Panc1 (cell line): Measurements from ENCODE around the gene SPATA32.

Experiments
- POLR2AphosphoS5 ChIP-seq: IDR thresholded peaks from 2 replicates; pipeline ENCODE4 v1.6.1; 2012; ENCODE audit warnings: mild to moderate bottlenecking, low read depth, low read length, moderate library complexity
- SIN3A ChIP-seq: IDR thresholded peaks from 2 replicates; pipeline ENCODE4 v1.6.1; 2012; ENCODE audit warnings: low read depth, mild to moderate bottlenecking, low read length, moderate library complexity, borderline replicate concordance; ENCODE audit not compliant: insufficient read depth
- TCF7L2 ChIP-seq: IDR thresholded peaks from 2 replicates; pipeline ENCODE4 v1.6.1; 2011; ENCODE audit warnings: mild to moderate bottlenecking, low read depth, low read length, inconsistent platforms
- TF ChIP-seq, protein P1 (sequence below): fragments of 450-650 bp; IDR thresholded peaks from 2 replicates; pipeline ENCODE4 v1.5.1; 2017; ENCODE audit warnings: mild to moderate bottlenecking
- TF ChIP-seq, protein P2 (sequence below), 2 experiments: IDR thresholded peaks; 2 replicates each; pipeline ENCODE4 v1.6.1; 2011 to 2012; ENCODE audit warnings: low read depth in 2 of 2, control low read depth in 1 of 2, low read length in 1 of 2, mild to moderate bottlenecking in 1 of 2, moderate library complexity in 1 of 2; ENCODE audit not compliant: insufficient read depth in 1 of 2

- TF ChIP-seq, protein P1, sequence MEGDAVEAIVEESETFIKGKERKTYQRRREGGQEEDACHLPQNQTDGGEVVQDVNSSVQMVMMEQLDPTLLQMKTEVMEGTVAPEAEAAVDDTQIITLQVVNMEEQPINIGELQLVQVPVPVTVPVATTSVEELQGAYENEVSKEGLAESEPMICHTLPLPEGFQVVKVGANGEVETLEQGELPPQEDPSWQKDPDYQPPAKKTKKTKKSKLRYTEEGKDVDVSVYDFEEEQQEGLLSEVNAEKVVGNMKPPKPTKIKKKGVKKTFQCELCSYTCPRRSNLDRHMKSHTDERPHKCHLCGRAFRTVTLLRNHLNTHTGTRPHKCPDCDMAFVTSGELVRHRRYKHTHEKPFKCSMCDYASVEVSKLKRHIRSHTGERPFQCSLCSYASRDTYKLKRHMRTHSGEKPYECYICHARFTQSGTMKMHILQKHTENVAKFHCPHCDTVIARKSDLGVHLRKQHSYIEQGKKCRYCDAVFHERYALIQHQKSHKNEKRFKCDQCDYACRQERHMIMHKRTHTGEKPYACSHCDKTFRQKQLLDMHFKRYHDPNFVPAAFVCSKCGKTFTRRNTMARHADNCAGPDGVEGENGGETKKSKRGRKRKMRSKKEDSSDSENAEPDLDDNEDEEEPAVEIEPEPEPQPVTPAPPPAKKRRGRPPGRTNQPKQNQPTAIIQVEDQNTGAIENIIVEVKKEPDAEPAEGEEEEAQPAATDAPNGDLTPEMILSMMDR = no peak
- TF ChIP-seq POLR2AphosphoS5 (no peak), SIN3A (no peak), TCF7L2 (no peak)
- TF ChIP-seq, protein P2, sequence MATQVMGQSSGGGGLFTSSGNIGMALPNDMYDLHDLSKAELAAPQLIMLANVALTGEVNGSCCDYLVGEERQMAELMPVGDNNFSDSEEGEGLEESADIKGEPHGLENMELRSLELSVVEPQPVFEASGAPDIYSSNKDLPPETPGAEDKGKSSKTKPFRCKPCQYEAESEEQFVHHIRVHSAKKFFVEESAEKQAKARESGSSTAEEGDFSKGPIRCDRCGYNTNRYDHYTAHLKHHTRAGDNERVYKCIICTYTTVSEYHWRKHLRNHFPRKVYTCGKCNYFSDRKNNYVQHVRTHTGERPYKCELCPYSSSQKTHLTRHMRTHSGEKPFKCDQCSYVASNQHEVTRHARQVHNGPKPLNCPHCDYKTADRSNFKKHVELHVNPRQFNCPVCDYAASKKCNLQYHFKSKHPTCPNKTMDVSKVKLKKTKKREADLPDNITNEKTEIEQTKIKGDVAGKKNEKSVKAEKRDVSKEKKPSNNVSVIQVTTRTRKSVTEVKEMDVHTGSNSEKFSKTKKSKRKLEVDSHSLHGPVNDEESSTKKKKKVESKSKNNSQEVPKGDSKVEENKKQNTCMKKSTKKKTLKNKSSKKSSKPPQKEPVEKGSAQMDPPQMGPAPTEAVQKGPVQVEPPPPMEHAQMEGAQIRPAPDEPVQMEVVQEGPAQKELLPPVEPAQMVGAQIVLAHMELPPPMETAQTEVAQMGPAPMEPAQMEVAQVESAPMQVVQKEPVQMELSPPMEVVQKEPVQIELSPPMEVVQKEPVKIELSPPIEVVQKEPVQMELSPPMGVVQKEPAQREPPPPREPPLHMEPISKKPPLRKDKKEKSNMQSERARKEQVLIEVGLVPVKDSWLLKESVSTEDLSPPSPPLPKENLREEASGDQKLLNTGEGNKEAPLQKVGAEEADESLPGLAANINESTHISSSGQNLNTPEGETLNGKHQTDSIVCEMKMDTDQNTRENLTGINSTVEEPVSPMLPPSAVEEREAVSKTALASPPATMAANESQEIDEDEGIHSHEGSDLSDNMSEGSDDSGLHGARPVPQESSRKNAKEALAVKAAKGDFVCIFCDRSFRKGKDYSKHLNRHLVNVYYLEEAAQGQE (IDR thresholded peaks at IDR 0.05; ENCODE audit: insufficient read depth in 1 of 2, low read depth in 2 of 2, low read length in 1 of 2) = no peak
Measured at GRCh38 chr17:45253879-45254278, 8.0 kb downstream of the SPATA32 start.
